OCI-LY3 (cell line): ENCODE data around the gene DYNLT3.

Experiments used
- EZH2phosphoT487 ChIP-seq: fragments of 200-600 bp; shearing (Covaris generic); IDR thresholded peaks from 2 replicates; pipeline ENCODE4 v1.6.1; 2018; ENCODE audit warnings: antibody characterized with exemption, mixed run types, low read depth
- TF ChIP-seq, protein P1 (sequence below): fragments of 200-600, 300-600 bp; sonication (generic); IDR thresholded peaks from 2 replicates; pipeline ENCODE4 v1.5.1; 2014; ENCODE audit warnings: antibody characterized with exemption, low read length, low read depth

- TF ChIP-seq EZH2phosphoT487 = no peak
- TF ChIP-seq, protein P1, sequence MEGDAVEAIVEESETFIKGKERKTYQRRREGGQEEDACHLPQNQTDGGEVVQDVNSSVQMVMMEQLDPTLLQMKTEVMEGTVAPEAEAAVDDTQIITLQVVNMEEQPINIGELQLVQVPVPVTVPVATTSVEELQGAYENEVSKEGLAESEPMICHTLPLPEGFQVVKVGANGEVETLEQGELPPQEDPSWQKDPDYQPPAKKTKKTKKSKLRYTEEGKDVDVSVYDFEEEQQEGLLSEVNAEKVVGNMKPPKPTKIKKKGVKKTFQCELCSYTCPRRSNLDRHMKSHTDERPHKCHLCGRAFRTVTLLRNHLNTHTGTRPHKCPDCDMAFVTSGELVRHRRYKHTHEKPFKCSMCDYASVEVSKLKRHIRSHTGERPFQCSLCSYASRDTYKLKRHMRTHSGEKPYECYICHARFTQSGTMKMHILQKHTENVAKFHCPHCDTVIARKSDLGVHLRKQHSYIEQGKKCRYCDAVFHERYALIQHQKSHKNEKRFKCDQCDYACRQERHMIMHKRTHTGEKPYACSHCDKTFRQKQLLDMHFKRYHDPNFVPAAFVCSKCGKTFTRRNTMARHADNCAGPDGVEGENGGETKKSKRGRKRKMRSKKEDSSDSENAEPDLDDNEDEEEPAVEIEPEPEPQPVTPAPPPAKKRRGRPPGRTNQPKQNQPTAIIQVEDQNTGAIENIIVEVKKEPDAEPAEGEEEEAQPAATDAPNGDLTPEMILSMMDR = no peak
Observed at GRCh38 chrX:37834937-37835336, 12.4 kb downstream of the DYNLT3 start.
